ENCODE results near the gene ZNF628.
A peak's percentile ranks its signal among the peaks of the same experiment; 100 is the strongest.

The ZNF628 gene

GRCh38 chr19:55476100-55476775, at the start of gene ZNF628:
Gene ZNF628 (plus strand): TSS chr19:55476617. CDS start chr19:55479911, 3,294 bp downstream.
- Mint-ChIP-seq H3K27ac (peak within 1 kb of the TSS; percentile 91), H3K4me3 (peak within 1 kb of the TSS; percentile 87), H3K9me3 (no peaks in the 10 kb centered on the region), H3K27me3 (ENCODE audit: low read depth) (no peaks in the 10 kb centered on the region), H3K36me3 (ENCODE audit: low read depth) (no peaks in the 10 kb centered on the region), H3K4me1 (ENCODE audit: low read depth) (peaks cover 23% of the 10 kb centered on the region)

- H3K9me3 Mint-ChIP-seq = peaks cover 7% of the 10 kb centered on the region
- H3K27ac Mint-ChIP-seq = no peak overlapping the region
- no peaks in the 10 kb centered on the region for H3K4me1 Mint-ChIP-seq (ENCODE audit: low read depth)
- no peaks in the 10 kb centered on the region for H3K36me3 Mint-ChIP-seq (ENCODE audit: low read depth)
- H3K27me3 Mint-ChIP-seq (ENCODE audit: low read depth) = peaks cover 20% of the 10 kb centered on the region
- no peak overlapping the region for H3K4me3 Mint-ChIP-seq
These were observed 45.2 kb upstream of the ZNF628 start for GRCh38 chr19:55431183-55431582.

- H3K9me3 Mint-ChIP-seq = peaks cover 7% of the 10 kb centered on the region
- H3K36me3 Mint-ChIP-seq (ENCODE audit: low read depth) = no peaks in the 10 kb centered on the region
- H3K27me3 Mint-ChIP-seq (ENCODE audit: low read depth) = peaks cover 30% of the 10 kb centered on the region
- peak overlapping the region; percentile 9 for H3K27ac Mint-ChIP-seq
- H3K4me3 Mint-ChIP-seq = no peak overlapping the region
- peaks cover 1% of the 10 kb centered on the region for H3K4me1 Mint-ChIP-seq (ENCODE audit: low read depth)
These were observed 44.0 kb upstream of the ZNF628 start for GRCh38 chr19:55432241-55432959.

GRCh38 chr19:55433292-55433691, 43.1 kb upstream of the ZNF628 start:
- Mint-ChIP-seq H3K36me3 (ENCODE audit: low read depth) (no peaks in the 10 kb centered on the region), H3K27me3 (ENCODE audit: low read depth) (peaks cover 32% of the 10 kb centered on the region), H3K9me3 (peaks cover 7% of the 10 kb centered on the region), H3K4me1 (ENCODE audit: low read depth) (peaks cover 1% of the 10 kb centered on the region), H3K4me3 (no peak overlapping the region), H3K27ac (no peak overlapping the region)

- no peak overlapping the region for H3K27ac Mint-ChIP-seq
- H3K4me1 Mint-ChIP-seq (ENCODE audit: low read depth) = peaks cover 1% of the 10 kb centered on the region
- peaks cover 40% of the 10 kb centered on the region for H3K27me3 Mint-ChIP-seq (ENCODE audit: low read depth)
- H3K36me3 Mint-ChIP-seq (ENCODE audit: low read depth) = no peaks in the 10 kb centered on the region
- H3K4me3 Mint-ChIP-seq = no peak overlapping the region
- peaks cover 7% of the 10 kb centered on the region for H3K9me3 Mint-ChIP-seq
These were observed 42.0 kb upstream of the ZNF628 start for GRCh38 chr19:55434356-55434919.

GRCh38 chr19:55435020-55435419, 41.4 kb upstream of the ZNF628 start:
- H3K27ac Mint-ChIP-seq = no peak overlapping the region
- peaks cover 7% of the 10 kb centered on the region for H3K9me3 Mint-ChIP-seq
- H3K36me3 Mint-ChIP-seq (ENCODE audit: low read depth) = no peaks in the 10 kb centered on the region
- peaks cover 3% of the 10 kb centered on the region for H3K4me1 Mint-ChIP-seq (ENCODE audit: low read depth)
- no peak overlapping the region for H3K4me3 Mint-ChIP-seq
- peaks cover 43% of the 10 kb centered on the region for H3K27me3 Mint-ChIP-seq (ENCODE audit: low read depth)

- H3K9me3 Mint-ChIP-seq = no peaks in the 10 kb centered on the region
- no peak overlapping the region for H3K4me3 Mint-ChIP-seq
- no peaks in the 10 kb centered on the region for H3K36me3 Mint-ChIP-seq (ENCODE audit: low read depth)
- peaks cover 49% of the 10 kb centered on the region for H3K27me3 Mint-ChIP-seq (ENCODE audit: low read depth)
- H3K4me1 Mint-ChIP-seq (ENCODE audit: low read depth) = peaks cover 13% of the 10 kb centered on the region
- no peak overlapping the region for H3K27ac Mint-ChIP-seq
These were observed 39.6 kb upstream of the ZNF628 start for GRCh38 chr19:55436847-55437246.

- Mint-ChIP-seq H3K36me3 (ENCODE audit: low read depth) (no peaks in the 10 kb centered on the region), H3K4me1 (ENCODE audit: low read depth) (peaks cover 13% of the 10 kb centered on the region), H3K27me3 (ENCODE audit: low read depth) (peaks cover 47% of the 10 kb centered on the region), H3K4me3 (no peak overlapping the region), H3K9me3 (no peaks in the 10 kb centered on the region), H3K27ac (no peak overlapping the region)
These were observed 39.0 kb upstream of the ZNF628 start for GRCh38 chr19:55437410-55437809.

GRCh38 chr19:55439052-55439451, 37.4 kb upstream of the ZNF628 start:
- Mint-ChIP-seq H3K36me3 (ENCODE audit: low read depth) (no peaks in the 10 kb centered on the region), H3K27me3 (ENCODE audit: low read depth) (peaks cover 55% of the 10 kb centered on the region), H3K9me3 (no peaks in the 10 kb centered on the region), H3K4me1 (ENCODE audit: low read depth) (peaks cover 13% of the 10 kb centered on the region), H3K27ac (no peak overlapping the region), H3K4me3 (no peak overlapping the region)

GRCh38 chr19:55440411-55441105, 35.9 kb upstream of the ZNF628 start:
- Mint-ChIP-seq H3K36me3 (ENCODE audit: low read depth) (no peaks in the 10 kb centered on the region), H3K4me1 (ENCODE audit: low read depth) (peaks cover 13% of the 10 kb centered on the region), H3K4me3 (no peak overlapping the region), H3K27ac (peak overlapping the region; percentile 0), H3K9me3 (no peaks in the 10 kb centered on the region), H3K27me3 (ENCODE audit: low read depth) (peaks cover 68% of the 10 kb centered on the region)

- Mint-ChIP-seq H3K27me3 (ENCODE audit: low read depth) (peaks cover 74% of the 10 kb centered on the region), H3K36me3 (ENCODE audit: low read depth) (no peaks in the 10 kb centered on the region), H3K27ac (peak overlapping the region; percentile 0), H3K4me3 (no peak overlapping the region), H3K9me3 (no peaks in the 10 kb centered on the region), H3K4me1 (ENCODE audit: low read depth) (peaks cover 13% of the 10 kb centered on the region)
These were observed 35.1 kb upstream of the ZNF628 start for GRCh38 chr19:55441319-55441691.

GRCh38 chr19:55441692-55442321, 34.6 kb upstream of the ZNF628 start:
- Mint-ChIP-seq H3K4me1 (ENCODE audit: low read depth) (peaks cover 12% of the 10 kb centered on the region), H3K27ac (no peak overlapping the region), H3K4me3 (no peak overlapping the region), H3K27me3 (ENCODE audit: low read depth) (peaks cover 70% of the 10 kb centered on the region), H3K36me3 (ENCODE audit: low read depth) (no peaks in the 10 kb centered on the region), H3K9me3 (no peaks in the 10 kb centered on the region)

- peaks cover 63% of the 10 kb centered on the region for H3K27me3 Mint-ChIP-seq (ENCODE audit: low read depth)
- no peak overlapping the region for H3K4me3 Mint-ChIP-seq
- H3K36me3 Mint-ChIP-seq (ENCODE audit: low read depth) = no peaks in the 10 kb centered on the region
- H3K27ac Mint-ChIP-seq = no peak overlapping the region
- H3K4me1 Mint-ChIP-seq (ENCODE audit: low read depth) = peaks cover 11% of the 10 kb centered on the region
- no peaks in the 10 kb centered on the region for H3K9me3 Mint-ChIP-seq
These were observed 34.0 kb upstream of the ZNF628 start for GRCh38 chr19:55442372-55442961.

Measured in T-helper 1 cell treated with Interleukin-12 subunit alpha and Interleukin-12 subunit beta and Interleukin-4 antibody, amounts not matched to agents 30 μg/mL and 1 μg/mL, for 36 hours (primary cell).